H7 (cell line): Measurements from ENCODE around the gene TTLL10. TPM values are rescaled to one million over a fixed set of nuclear protein-coding genes. Genes with fewer than 3 reads are reported as not detected.
"Not testable (repeated sequence)": the region's sequence is repeated elsewhere in the genome, so short reads cannot be mapped to it uniquely, and the experiment has no call there.

Source experiments
- DNase-seq: peaks from one replicate; pipeline ENCODE4 v3.0.0; 2012
- H3K27me3 ChIP-seq: 2 replicates; pipeline ENCODE4 v1.6.0; 2011; ENCODE audit warnings: mild to moderate bottlenecking, low read length; ENCODE audit not compliant: control insufficient read depth, insufficient read depth
- H3K36me3 ChIP-seq: replicated peaks from 2 replicates; pipeline ENCODE4 v1.5.1; 2011; ENCODE audit warnings: low read length; ENCODE audit not compliant: control insufficient read depth, insufficient read depth
- H3K4me3 ChIP-seq: 2 replicates; pipeline ENCODE4 v1.5.1; 2011; ENCODE audit warnings: low read depth, mild to moderate bottlenecking, control low read depth, low read length, moderate library complexity; ENCODE audit not compliant: insufficient read depth
- total RNA-seq: library from RNA; depleted of rRNA; stranded (reverse); fragments of >200 nt; shearing (Covaris generic); gene quantifications from 2 replicates; pipeline ENCODE4 v1.2.3, GENCODE V29; 2014

Gene TTLL10
- total RNA-seq, 1 experiment from 2014 or later, result not detected

DNA sequence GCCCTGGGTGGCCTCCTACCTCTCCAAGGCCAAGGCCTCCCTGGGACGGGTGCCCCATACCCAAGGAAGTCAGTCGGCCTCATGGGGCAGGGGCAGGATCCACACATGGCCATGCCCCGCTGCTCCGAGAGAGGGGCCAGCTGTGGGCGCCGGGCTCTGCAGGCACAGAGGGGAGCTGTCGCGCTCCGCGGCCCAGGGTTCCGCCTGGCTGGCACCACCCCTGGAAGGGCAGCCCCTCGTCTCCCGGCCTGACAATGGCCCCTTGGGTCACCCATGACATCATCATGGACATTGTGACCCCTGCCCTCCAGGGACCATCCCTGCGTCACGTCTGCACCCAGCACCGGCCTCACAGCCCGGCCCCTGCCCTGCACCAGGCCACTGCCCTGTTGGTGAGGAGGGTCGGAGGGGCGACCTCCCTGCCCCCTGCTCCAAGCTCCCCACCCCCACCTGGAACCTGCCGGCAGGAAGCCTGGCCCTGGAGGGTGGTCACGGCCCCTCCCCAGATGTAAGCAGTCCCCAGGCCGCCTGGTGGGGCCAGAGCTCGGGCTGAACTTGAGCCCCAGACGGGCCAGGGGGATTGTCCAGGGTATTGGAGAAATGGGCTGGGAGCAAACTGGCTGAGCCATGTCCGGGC, 5.8 kb downstream of the TTLL10 start:
- DNase-seq, result peak; percentile 60
- H3K27me3 ChIP-seq, result no peaks in the 10 kb centered on the region
- no peaks in the 10 kb centered on the region for H3K36me3 ChIP-seq
- H3K4me3 ChIP-seq, result no peak overlapping the region

DNA sequence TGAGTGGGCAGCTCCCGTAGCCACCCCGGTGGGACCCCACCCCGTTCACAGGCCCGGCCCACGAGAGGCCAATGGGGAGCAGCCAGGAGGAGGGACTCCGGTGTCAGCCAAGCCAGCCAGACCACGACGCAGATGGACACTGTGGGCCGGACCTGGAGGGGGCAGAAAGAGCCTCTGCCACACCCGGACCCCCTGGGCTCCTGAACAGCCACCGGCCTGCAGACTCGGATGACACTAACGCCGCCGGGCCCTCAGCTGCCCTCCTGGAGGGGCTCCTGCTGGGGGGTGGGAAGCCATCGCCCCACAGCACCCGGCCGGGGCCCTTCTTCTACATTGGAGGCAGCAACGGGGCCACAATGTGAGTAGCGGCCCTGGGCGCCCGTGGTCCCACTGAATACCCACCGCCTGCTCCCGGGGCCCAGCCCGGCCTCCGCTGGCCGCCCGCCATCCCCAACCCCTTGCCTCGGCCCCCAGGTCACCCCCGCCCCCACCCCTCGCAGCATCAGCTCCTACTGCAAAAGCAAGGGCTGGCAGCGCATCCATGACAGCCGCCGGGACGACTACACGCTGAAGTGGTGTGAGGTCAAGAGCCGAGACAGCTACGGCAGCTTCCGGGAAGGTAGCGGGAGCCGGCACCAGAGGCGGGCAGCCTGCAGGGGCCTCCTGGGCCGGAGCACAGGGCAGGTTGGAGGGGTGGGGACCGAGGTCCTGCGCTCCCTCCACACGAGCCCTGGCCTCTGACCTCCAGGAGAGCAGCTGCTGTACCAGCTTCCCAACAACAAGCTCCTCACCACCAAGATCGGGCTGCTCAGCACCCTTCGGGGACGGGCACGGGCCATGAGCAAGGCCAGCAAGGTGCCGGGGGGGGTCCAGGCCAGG, 6.5 kb downstream of the TTLL10 start:
- no peak overlapping the region for H3K4me3 ChIP-seq
- no peaks in the 10 kb centered on the region for H3K27me3 ChIP-seq
- H3K36me3 ChIP-seq, result no peaks in the 10 kb centered on the region
- peak; percentile 74 for DNase-seq

DNA sequence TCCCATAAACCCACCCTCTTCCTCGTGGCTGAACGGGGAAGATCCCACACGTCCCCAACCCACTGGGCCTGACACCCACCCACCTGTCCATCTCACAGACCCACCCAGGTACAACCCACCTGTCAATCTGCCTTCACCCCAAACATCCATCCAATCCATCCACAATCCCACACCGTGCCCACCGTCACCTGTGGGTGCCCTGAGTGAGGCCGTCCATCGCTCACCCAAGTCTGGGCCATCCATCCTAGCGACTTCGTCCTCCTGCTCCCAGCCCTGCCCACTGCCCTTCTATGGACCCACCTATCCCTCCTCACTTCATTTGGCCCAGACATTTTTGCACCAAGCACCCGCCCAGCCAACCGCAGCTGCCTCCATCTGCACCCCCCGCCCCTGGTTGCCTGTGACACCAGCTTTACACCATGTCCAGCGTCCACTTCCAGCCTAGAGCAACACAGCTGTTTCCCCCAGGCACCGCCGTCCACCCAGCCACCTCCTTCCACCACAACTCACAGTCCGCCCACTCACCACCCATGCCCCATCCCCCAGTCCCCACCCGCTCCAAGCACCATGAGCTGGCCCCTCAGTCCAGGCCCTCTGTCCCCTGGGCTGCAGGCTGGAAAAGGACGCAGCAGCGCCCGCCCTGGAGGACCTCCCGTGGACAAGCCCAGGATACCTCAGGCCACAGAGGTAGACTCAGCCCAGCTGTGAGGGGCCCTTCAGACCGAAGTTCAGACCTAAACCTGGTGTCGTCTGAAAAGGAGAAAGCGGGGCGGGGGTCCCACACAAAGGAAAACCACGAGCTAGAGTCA, 7.7 kb downstream of the TTLL10 start:
- Histone ChIP-seq H3K4me3 (no peak overlapping the region), H3K27me3 (no peaks in the 10 kb centered on the region), H3K36me3 (no peaks in the 10 kb centered on the region)
- DNase-seq, result peak; percentile 64

DNA sequence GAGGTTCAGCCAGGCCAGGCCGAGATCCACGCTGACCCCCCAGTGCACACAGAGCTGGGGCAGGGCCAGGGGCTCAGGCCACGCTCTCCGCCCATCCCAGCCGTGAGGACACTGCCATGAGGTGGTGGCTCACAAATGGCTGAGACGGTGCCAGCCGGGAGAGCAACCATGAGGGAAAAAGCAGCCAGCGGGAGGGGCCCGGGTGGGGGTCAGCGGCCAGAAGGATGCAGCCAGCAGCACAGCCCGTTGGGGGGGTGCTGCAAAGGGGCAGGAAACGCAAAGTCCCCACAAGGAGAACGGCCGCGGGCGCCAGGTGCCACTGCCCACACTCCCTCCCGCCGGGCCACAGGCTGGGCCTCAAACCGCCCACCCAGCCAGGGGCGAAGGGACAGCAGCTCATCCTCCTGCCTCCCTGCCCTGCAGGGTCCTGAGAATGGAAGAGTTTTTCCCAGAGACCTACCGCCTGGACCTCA, 8.3 kb downstream of the TTLL10 start:
- Histone ChIP-seq H3K36me3 (no peaks in the 10 kb centered on the region), H3K4me3 (no peak overlapping the region), H3K27me3 (no peaks in the 10 kb centered on the region)
- DNase-seq, result peak; percentile 70

DNA sequence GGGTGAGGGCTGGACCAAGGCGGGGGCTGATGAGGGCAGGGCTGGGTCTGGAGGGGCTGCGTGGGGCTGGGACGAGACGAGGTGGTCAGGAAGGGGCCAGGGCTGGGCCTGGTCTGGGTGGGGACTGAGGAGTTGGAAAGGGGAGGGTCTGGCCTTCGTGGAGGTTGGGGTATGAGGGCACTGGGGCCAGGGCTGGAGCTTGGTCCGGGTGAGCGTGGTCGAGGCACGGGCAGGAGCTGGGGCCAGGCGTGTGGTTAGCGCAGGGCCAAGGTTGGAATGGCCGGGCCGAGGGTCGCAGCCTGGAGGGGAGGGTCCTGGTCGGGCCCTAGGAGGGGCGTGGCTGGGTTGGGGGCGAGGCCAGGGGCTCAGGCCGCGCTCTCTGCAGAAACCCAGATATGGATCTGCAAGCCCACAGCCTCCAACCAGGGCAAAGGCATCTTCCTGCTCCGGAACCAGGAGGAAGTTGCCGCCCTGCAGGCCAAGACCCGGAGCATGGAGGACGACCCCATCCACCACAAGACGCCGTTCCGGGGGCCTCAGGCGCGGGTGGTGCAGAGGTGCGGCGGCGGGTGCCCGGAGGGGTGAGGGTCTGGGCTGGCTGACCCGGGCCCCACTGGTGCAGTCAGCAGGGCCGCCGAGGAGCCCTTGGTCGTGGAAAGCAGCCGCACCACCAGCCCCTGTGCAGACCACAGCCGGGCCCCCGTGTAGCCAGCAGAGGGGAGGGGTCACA, 9.0 kb downstream of the TTLL10 start:
- no peak overlapping the region for H3K4me3 ChIP-seq
- H3K36me3 ChIP-seq, result no peaks in the 10 kb centered on the region
- peak; percentile 80 for DNase-seq
- H3K27me3 ChIP-seq, result no peaks in the 10 kb centered on the region

DNA sequence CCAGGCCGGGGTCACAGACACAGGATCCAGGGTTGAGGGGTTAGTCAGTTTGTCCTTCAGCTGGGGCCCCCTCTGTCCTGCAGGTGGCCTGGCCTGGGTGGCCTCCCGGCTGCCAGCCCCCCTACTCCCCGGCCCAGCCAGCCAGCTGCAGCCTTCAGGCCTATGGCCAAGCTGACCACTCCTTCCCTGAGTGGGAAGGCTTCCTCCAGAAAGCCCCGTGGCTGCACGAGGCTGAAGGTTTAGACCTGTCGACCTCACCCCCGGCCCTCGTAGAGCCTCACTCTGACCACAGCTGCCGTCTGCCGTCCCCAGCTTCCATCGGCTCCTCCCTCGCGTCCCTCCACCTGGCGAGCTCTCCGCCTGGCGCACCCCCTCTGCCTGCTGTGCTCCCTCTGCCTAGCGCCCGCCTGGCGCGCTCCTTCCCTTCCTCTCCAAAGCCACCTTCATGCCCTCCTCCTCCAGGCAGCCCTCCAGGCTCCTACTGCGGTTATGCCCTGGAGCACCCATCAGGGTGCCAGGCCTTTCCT, 9.6 kb downstream of the TTLL10 start:
- peak; percentile 66 for DNase-seq
- Histone ChIP-seq H3K36me3 (no peaks in the 10 kb centered on the region), H3K27me3 (no peaks in the 10 kb centered on the region), H3K4me3 (no peak overlapping the region)

DNA sequence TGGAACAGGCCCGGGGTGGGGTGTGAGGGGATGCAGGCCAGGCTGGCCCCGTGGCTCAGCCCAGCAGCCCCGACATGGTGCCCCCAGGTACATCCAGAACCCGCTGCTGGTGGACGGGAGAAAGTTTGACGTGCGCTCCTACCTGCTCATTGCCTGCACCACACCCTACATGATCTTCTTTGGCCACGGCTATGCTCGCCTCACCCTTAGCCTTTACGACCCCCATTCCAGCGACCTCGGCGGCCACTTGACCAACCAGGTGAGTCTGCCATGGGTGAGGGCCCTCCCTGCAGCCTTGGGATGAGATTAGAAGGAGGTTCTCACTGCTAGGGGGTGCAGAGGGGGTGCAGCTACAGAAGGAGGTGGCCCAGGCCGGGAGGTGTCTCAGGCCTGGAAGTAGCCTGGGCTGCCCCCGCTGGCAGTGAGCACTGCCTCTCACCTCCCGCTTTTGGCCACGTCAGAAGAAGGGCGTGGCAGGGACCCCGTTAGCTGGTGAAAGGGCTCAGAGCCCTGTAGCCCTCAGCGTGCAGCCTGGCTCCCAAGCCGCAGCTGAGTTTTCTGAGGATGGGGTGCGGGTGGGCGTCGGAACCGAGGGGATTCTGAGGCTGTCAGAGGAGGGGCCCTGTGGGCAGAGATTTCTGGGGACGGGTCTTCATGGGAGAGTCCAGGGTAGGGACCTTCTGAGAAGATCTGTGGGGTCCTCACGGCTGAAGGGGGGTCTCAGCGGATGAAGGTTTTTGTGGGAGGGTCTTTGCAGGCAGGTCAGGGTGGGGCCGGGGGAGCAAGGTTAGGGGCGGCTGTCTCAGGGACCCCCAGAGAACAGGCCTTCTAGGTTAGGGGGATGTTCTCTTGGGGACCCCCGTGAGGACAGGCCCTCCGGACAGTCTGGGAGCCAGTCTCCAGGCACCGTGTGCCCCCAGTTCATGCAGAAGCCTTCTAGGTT, 10.4 kb downstream of the TTLL10 start:
- Histone ChIP-seq H3K27me3 (no peaks in the 10 kb centered on the region), H3K4me3 (no peak overlapping the region), H3K36me3 (no peaks in the 10 kb centered on the region)
- DNase-seq, result peak; percentile 54

DNA sequence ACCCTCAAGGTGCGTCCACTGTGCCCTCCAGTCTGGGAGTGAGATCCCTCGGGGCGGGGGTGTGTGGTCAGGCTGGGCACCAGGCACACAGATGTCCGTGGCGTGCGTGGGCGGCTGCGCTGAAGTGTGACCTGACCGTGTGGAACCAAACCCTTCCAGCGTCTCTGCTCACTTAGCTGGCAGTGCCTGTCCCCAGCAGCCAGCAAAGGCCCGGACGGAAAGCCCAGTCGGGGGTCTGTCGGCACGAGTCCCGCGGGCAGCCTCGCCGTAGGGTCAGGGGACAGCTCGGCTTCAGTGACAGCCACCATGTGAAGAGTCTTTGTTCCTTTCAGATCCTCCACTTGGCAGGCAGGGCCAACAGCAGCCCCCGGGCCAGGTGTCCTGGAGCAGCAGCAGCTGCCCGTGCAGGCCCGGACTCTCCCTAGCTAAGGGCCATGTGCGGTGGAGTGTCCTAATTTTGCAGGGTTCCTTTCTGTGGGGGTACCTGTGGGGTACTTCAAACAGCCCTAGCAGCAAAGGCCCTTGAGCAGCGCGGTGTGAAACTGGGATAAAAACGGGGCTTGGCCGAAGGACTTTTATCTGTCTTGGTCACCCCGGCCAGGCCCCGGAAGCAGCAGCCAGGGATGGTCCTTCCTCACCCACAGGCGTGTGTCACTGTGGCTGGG, 11.6 kb downstream of the TTLL10 start:
- no peaks in the 10 kb centered on the region for H3K36me3 ChIP-seq
- no peak overlapping the region for H3K4me3 ChIP-seq
- no peaks in the 10 kb centered on the region for H3K27me3 ChIP-seq
- peak; percentile 55 for DNase-seq

DNA sequence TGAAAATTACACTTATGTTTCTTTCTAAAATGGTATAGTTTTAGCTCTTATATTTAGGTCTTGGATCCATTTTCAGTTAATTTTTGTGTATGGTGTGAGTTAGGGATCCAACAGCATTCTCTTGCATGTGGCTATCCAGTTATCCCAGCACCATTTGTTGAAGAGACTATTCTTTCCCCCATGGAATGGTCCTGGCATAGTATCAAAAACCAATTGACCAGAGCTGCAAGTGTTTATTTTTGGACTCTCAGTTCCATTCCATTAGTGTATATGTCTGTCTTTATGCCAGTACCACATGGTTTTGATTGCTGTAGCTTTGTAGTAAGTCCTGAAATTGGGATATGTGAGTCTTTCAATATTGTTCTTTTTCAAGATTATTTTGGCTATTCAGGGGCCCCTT, 14.3 kb downstream of the TTLL10 start:
- no peak overlapping the region for H3K4me3 ChIP-seq
- DNase-seq, result no peak
- no peaks in the 10 kb centered on the region for H3K36me3 ChIP-seq
- H3K27me3 ChIP-seq, result no peaks in the 10 kb centered on the region

DNA sequence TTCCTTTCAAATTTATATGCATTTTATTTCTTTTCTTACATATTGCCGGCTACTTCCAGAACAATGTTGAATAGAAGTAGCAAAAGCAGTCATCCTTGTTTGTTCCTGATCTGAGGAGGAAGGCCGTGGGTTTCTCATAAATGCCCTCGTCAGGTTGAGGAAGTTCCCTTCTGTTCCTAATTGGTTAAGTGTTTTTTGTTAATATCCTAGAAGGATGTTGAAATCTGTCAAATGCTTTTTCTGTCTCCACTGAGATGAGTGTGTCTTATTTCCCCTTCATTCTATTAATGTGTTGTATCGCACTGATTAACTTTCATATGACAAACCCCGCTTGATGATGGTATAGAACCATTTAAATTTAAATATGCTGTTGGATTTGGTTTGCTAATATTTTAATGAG, 15.4 kb downstream of the TTLL10 start:
- Histone ChIP-seq H3K4me3 (no peak overlapping the region), H3K27me3 (no peaks in the 10 kb centered on the region), H3K36me3 (no peaks in the 10 kb centered on the region)
- DNase-seq, result no peak

DNA sequence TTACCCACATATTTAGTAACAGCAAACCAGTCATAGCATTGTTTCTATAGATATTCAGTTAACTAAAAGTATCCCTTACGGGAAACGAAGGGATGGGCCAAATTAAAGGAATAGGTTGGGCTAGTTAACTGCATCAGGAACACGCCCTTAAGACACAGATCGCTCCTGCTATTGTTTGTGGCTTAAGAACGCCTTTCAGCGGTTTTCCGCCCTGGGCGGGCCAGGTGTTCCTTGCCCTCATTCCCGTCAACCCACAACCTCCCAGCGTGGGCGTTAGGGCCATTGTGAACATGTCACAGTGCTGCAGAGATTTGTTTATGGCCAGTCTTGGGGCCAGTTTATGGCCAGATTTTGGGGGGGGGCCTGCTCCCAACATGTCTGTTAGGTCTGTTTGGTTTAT, 18.1 kb downstream of the TTLL10 start:
- DNase-seq, result no peak
- H3K36me3 ChIP-seq, result no peaks in the 10 kb centered on the region
- H3K27me3 ChIP-seq, result no peaks in the 10 kb centered on the region
- H3K4me3 ChIP-seq, result no peak overlapping the region

DNA sequence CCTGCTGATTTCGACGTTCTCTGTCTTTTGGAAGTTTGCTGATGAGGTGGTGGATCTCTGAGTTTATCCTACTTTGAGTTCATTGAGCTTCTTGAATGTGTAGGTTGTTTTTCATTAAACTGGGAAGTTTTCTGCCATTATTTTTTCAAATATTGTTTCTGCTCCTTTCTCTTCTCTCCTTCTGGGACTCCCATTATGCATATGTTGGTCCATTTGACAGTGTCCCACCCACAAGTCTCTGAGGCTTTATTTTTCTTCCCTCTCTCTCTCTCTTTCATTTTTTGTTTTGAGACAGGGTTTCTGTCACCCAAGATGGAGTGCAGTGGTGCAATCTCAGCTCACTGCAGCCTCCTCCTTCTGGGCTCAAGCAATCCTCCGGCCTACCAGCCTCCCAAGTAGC, 21.0 kb downstream of the TTLL10 start:
- DNase-seq, result no peak
- no peaks in the 10 kb centered on the region for H3K27me3 ChIP-seq
- no peak overlapping the region for H3K4me3 ChIP-seq
- H3K36me3 ChIP-seq, result no peaks in the 10 kb centered on the region

DNA sequence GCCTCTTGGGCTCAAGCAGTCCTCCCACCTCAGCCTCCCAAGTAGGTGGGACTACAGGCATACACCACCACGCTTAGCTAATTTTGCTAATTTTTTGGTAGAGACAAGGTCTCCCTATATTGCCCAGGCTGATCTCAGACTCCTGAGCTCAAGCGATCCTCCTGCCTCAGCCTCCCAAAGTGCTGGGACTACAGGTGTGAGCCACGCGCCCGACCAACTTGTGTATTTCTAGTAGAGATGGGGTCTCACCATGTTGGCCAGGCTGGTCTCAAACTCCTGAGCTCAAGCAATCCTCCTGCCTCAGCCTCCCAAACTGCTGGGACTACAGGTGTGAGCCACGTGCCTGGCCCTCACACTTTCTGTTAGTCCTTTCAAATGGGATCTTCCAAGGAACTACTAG, 22.0 kb downstream of the TTLL10 start:
- H3K4me3 ChIP-seq, DNase-seq, H3K27me3 ChIP-seq, H3K36me3 ChIP-seq: not testable (repeated sequence)
